GM13976 (cell line): Measurements from ENCODE around the gene KATNBL1.
A peak's percentile ranks its signal among the peaks of the same experiment; 100 is the strongest.
"Not testable (repeated sequence)": the region's sequence is repeated elsewhere in the genome, so short reads cannot be mapped to it uniquely, and the experiment has no call there.

ENCODE experiments used
- DNase-seq: peaks from one replicate; pipeline ENCODE4 v3.0.0; 2012; ENCODE audit warnings: low spot score
- CTCF ChIP-seq: IDR thresholded peaks from 2 replicates; pipeline ENCODE4 v1.5.1; 2012; ENCODE audit warnings: borderline replicate concordance, mild to moderate bottlenecking; ENCODE audit not compliant: insufficient read depth; ENCODE audit errors: extremely low read depth, missing control alignments, control extremely low read depth
- in situ Hi-C: fragments of 300-500 bp; cut with MboI; formaldehyde crosslinking; loops from one replicate; pipeline ENCODE4 v1.12.0; 2022; ENCODE audit warnings: low sequenced_read_pairs, mixed read lengths, inconsistent platforms; ENCODE audit not compliant: unreplicated experiment

The KATNBL1 gene

GRCh38 chr15:34133511-34133910, 76.4 kb downstream of the KATNBL1 start:
- TF ChIP-seq CTCF, result no peak
- DNase-seq, result no peak
- in situ Hi-C loops, result no loop called here

- TF ChIP-seq CTCF, result no peak
- in situ Hi-C loops, result no loop called here
These were observed 77.0 kb downstream of the KATNBL1 start for GRCh38 chr15:34132881-34133280.

GRCh38 chr15:34128898-34129297, 81.0 kb downstream of the KATNBL1 start:
- in situ Hi-C loops, result no loop called here
- TF ChIP-seq CTCF, result no peak
- no peak for DNase-seq

More at GRCh38 chr15:34132881-34133280, 77.0 kb downstream of the KATNBL1 start:
- no peak for DNase-seq

GRCh38 chr15:34126522-34126921, 83.4 kb downstream of the KATNBL1 start:
- DNase-seq, result no peak
- no peak for TF ChIP-seq CTCF
- in situ Hi-C loops, result no loop called here

- DNase-seq, result no peak
- in situ Hi-C loops, result no loop called here
- no peak for TF ChIP-seq CTCF
These were observed 84.0 kb downstream of the KATNBL1 start for GRCh38 chr15:34125945-34126344.

- in situ Hi-C loops, result no loop called here
- DNase-seq, result no peak
- no peak for TF ChIP-seq CTCF
These were observed 85.2 kb downstream of the KATNBL1 start for GRCh38 chr15:34124651-34125050.

GRCh38 chr15:34122771-34123183, 87.1 kb downstream of the KATNBL1 start:
- no peak for TF ChIP-seq CTCF
- peak; percentile 26 for DNase-seq
- in situ Hi-C loops, result no loop called here

- DNase-seq, in situ Hi-C loops: not testable (repeated sequence)
These were observed 88.1 kb downstream of the KATNBL1 start for GRCh38 chr15:34121786-34122185.

GRCh38 chr15:34120420-34120819, 89.5 kb downstream of the KATNBL1 start:
- in situ Hi-C loops, DNase-seq: not testable (repeated sequence)
